Fibroblast of lung (primary cell): Measurements from ENCODE around the gene BRD1. TPM values are rescaled to one million over a fixed set of nuclear protein-coding genes. Genes with fewer than 3 reads are reported as not detected.
A peak's percentile ranks its signal among the peaks of the same experiment; 100 is the strongest.

Source experiments
- DNase-seq, 2 donors: peaks; one replicate each; pipeline versions ENCODE4 v3.0.0 to v3.0.0-alpha.2; 2010; ENCODE audit warnings: low read depth in 2 of 2
- H2AFZ ChIP-seq: 2 replicates; pipeline ENCODE4 v1.5.1; 2012; ENCODE audit warnings: low read length, control low read depth, inconsistent platforms
- H3K27ac ChIP-seq: 2 replicates; pipeline ENCODE4 v1.5.1; 2011; ENCODE audit warnings: low read length, control low read depth; ENCODE audit not compliant: insufficient read depth
- H3K27me3 ChIP-seq: 2 replicates; pipeline ENCODE4 v1.5.1; 2011; ENCODE audit warnings: mild to moderate bottlenecking, low read length; ENCODE audit not compliant: control insufficient read depth, insufficient read depth
- H3K36me3 ChIP-seq: 2 replicates; pipeline ENCODE4 v1.5.1; 2011; ENCODE audit warnings: low read length; ENCODE audit not compliant: control insufficient read depth, insufficient read depth
- H3K4me1 ChIP-seq: 2 replicates; pipeline ENCODE4 v1.5.1; 2011; ENCODE audit warnings: low read length; ENCODE audit not compliant: control insufficient read depth, insufficient read depth; ENCODE audit errors: extremely low read depth
- H3K4me2 ChIP-seq: 2 replicates; pipeline ENCODE4 v1.5.1; 2011; ENCODE audit warnings: low read length, control low read depth; ENCODE audit not compliant: insufficient read depth; ENCODE audit errors: extremely low read depth
- H3K4me3 ChIP-seq, 4 experiments: fragments of 200-600 bp in 1 of 4; sonication (generic) in 1 of 4; replicated peaks in 1 of 4; 2 replicates each; pipeline ENCODE4 v1.5.1; 2011 to 2016; ENCODE audit warnings: low read length in 4 of 4, low read depth in 3 of 4, mild to moderate bottlenecking in 3 of 4, control low read depth in 2 of 4, inconsistent platforms in 1 of 4, mixed read lengths in 1 of 4; ENCODE audit not compliant: insufficient read depth in 1 of 4; ENCODE audit errors: control extremely low read depth in 1 of 4
- H3K79me2 ChIP-seq: 2 replicates; pipeline ENCODE4 v1.5.1; 2012; ENCODE audit warnings: mild to moderate bottlenecking, low read length, inconsistent platforms; ENCODE audit not compliant: control insufficient read depth, insufficient read depth
- H3K9ac ChIP-seq: 2 replicates; pipeline ENCODE4 v1.5.1; 2011; ENCODE audit warnings: mild to moderate bottlenecking, low read length, control low read depth; ENCODE audit not compliant: insufficient read depth
- H3K9me3 ChIP-seq: 2 replicates; pipeline ENCODE4 v1.5.1; 2012; ENCODE audit warnings: low read depth, low read length; ENCODE audit not compliant: control insufficient read depth, insufficient read depth
- H4K20me1 ChIP-seq: 2 replicates; pipeline ENCODE4 v1.5.1; 2011; ENCODE audit warnings: low read length; ENCODE audit not compliant: control insufficient read depth, insufficient read depth; ENCODE audit errors: extremely low read depth
- CTCF ChIP-seq, 2 donors: IDR thresholded peaks in 1 of 2; conservative IDR thresholded peaks in 1 of 2; 1 replicate in 1 of 2; 2 replicates in 1 of 2; pipeline ENCODE4 v1.5.1; 2011 to 2012; ENCODE audit warnings: low read length in 2 of 2, control low read depth in 1 of 2, inconsistent platforms in 1 of 2, low read depth in 1 of 2, mild to moderate bottlenecking in 1 of 2
- EZH2 ChIP-seq: IDR thresholded peaks from 2 replicates; pipeline ENCODE4 v1.5.1; 2012; ENCODE audit warnings: low read length, control low read depth, mild to moderate bottlenecking; ENCODE audit errors: missing control alignments
- polyA plus RNA-seq, 2 donors: library from polyadenylated mRNA; depleted of rRNA in 1 of 2; stranded (reverse) in 1 of 2; unstranded in 1 of 2; fragments of >200 nt; gene quantifications; 2 replicates each; pipeline ENCODE4 v1.2.1, GENCODE V29; 2011 to 2012; ENCODE audit warnings: missing spikeins in 1 of 2
- total RNA-seq: library from RNA; depleted of rRNA; stranded (reverse); fragments of >200 nt; gene quantifications from 2 replicates; pipeline ENCODE4 v1.2.1, GENCODE V29; 2014

Gene BRD1
- total and polyA plus RNA-seq, 2 donors (not counting 1 experiment from before 2014, with no cell fraction given) = 4.3 to 26.6 TPM

- Histone ChIP-seq H2AFZ (no peak overlapping the region), H3K27me3 (no peaks in the 10 kb centered on the region), H3K4me1 (no peaks in the 10 kb centered on the region), H3K27ac (no peak overlapping the region), H4K20me1 (no peaks in the 10 kb centered on the region), H3K4me3 (no peak overlapping the region), H3K4me2 (no peak overlapping the region), H3K79me2 (no peaks in the 10 kb centered on the region), H3K9me3 (no peaks in the 10 kb centered on the region), H3K36me3 (no peaks in the 10 kb centered on the region), H3K9ac (no peak overlapping the region)
- no peak for TF ChIP-seq CTCF (conservative IDR thresholded peaks at IDR 0.05 in 1 of 2, IDR thresholded peaks at IDR 0.05 in 1 of 2; ENCODE audit: low read depth in 1 of 2, low read length in 2 of 2)
- TF ChIP-seq EZH2 = no peak
- DNase-seq = peak in 1 of 2 donors; percentile 4
Observed at GRCh38 chr22:49735411-49735900, 92.2 kb downstream of the BRD1 start.

- Histone ChIP-seq H3K4me2 (no peak overlapping the region), H3K4me1 (no peaks in the 10 kb centered on the region), H3K4me3 (no peak overlapping the region)
Observed at GRCh38 chr22:49734882-49735281, 92.8 kb downstream of the BRD1 start.

GRCh38 chr22:49734390-49734789 lies 93.3 kb downstream of the BRD1 start:
- Histone ChIP-seq H3K4me1 (no peaks in the 10 kb centered on the region), H3K36me3 (no peaks in the 10 kb centered on the region), H4K20me1 (no peaks in the 10 kb centered on the region), H3K27ac (no peak overlapping the region), H3K4me3 (no peak overlapping the region), H2AFZ (no peak overlapping the region), H3K79me2 (no peaks in the 10 kb centered on the region), H3K27me3 (no peaks in the 10 kb centered on the region), H3K4me2 (no peak overlapping the region), H3K9ac (no peak overlapping the region), H3K9me3 (no peaks in the 10 kb centered on the region)
- no peak for TF ChIP-seq CTCF (conservative IDR thresholded peaks at IDR 0.05 in 1 of 2, IDR thresholded peaks at IDR 0.05 in 1 of 2; ENCODE audit: low read depth in 1 of 2, low read length in 2 of 2)
- TF ChIP-seq EZH2 = no peak
- no peak for DNase-seq

More at GRCh38 chr22:49734882-49735281, 92.8 kb downstream of the BRD1 start:
- Histone ChIP-seq H3K27ac (no peak overlapping the region), H3K27me3 (no peaks in the 10 kb centered on the region), H3K36me3 (no peaks in the 10 kb centered on the region), H4K20me1 (no peaks in the 10 kb centered on the region), H3K9ac (no peak overlapping the region), H2AFZ (no peak overlapping the region), H3K9me3 (no peaks in the 10 kb centered on the region), H3K79me2 (no peaks in the 10 kb centered on the region)
- DNase-seq = no peak
- TF ChIP-seq EZH2 (no peak), CTCF (conservative IDR thresholded peaks at IDR 0.05 in 1 of 2, IDR thresholded peaks at IDR 0.05 in 1 of 2; ENCODE audit: low read depth in 1 of 2, low read length in 2 of 2) (no peak)
